KMS-11 (cell line): ENCODE measurements around the gene UBE2E2.

Experiments
- H2AFZ ChIP-seq: fragments of 200-600 bp; sonication (generic); 2 replicates; pipeline ENCODE4 v1.6.1; 2016; ENCODE audit warnings: antibody characterized with exemption, mixed run types, low read depth
- H3K27ac ChIP-seq: fragments of 200-600 bp; sonication (generic); 2 replicates; pipeline ENCODE4 v1.6.1; 2016; ENCODE audit warnings: mild to moderate bottlenecking, mixed run types
- H3K27me3 ChIP-seq: fragments of 200-600 bp; sonication (generic); 2 replicates; pipeline ENCODE4 v1.6.1; 2017; ENCODE audit warnings: mild to moderate bottlenecking, low read depth, mixed run types, moderate library complexity; ENCODE audit not compliant: insufficient read depth
- H3K36me3 ChIP-seq: fragments of 200-600 bp; sonication (generic); 2 replicates; pipeline ENCODE4 v1.6.1; 2017; ENCODE audit warnings: mild to moderate bottlenecking, mixed run types; ENCODE audit not compliant: insufficient read depth
- H3K4me1 ChIP-seq: fragments of 200-600 bp; sonication (generic); 2 replicates; pipeline ENCODE4 v1.6.1; 2016; ENCODE audit warnings: mild to moderate bottlenecking, low read depth, mixed run types; ENCODE audit not compliant: poor library complexity, severe bottlenecking
- H3K4me2 ChIP-seq: fragments of 200-600 bp; sonication (generic); 2 replicates; pipeline ENCODE4 v1.7.0; 2016; ENCODE audit warnings: mild to moderate bottlenecking, mixed run types
- H3K4me3 ChIP-seq: fragments of 200-600 bp; sonication (generic); IDR thresholded peaks from 2 replicates; pipeline ENCODE4 v1.6.1; 2017; ENCODE audit warnings: low read depth, low read length, mixed read lengths; ENCODE audit not compliant: insufficient read depth
- H3K79me2 ChIP-seq: fragments of 200-600 bp; sonication (generic); 2 replicates; pipeline ENCODE4 v1.6.1; 2016; ENCODE audit warnings: low read depth, mixed run types; ENCODE audit not compliant: insufficient read depth
- H3K9ac ChIP-seq: fragments of 200-600 bp; sonication (generic); 2 replicates; pipeline ENCODE4 v1.6.1; 2016; ENCODE audit warnings: mild to moderate bottlenecking, mixed run types
- H4K20me1 ChIP-seq: fragments of 200-600 bp; sonication (generic); 2 replicates; pipeline ENCODE4 v1.6.1; 2016; ENCODE audit warnings: mild to moderate bottlenecking, mixed run types; ENCODE audit not compliant: insufficient read depth
- TF ChIP-seq, protein P1 (sequence below): fragments of 200-600 bp; sonication (generic); conservative IDR thresholded peaks from 2 replicates; pipeline ENCODE4 v1.6.1; 2017; ENCODE audit warnings: low read depth, mild to moderate bottlenecking, antibody characterized with exemption, low read length, moderate library complexity, mixed read lengths

UBE2E2 gene

GRCh38 chr3:23592961-23593931 lies 390.1 kb downstream of the UBE2E2 start:
- no peaks in the 10 kb centered on the region for H4K20me1 ChIP-seq
- H3K27me3 ChIP-seq = no peaks in the 10 kb centered on the region
- H3K4me2 ChIP-seq = no peak overlapping the region
- no peaks in the 10 kb centered on the region for H3K4me1 ChIP-seq
- TF ChIP-seq, protein P1, sequence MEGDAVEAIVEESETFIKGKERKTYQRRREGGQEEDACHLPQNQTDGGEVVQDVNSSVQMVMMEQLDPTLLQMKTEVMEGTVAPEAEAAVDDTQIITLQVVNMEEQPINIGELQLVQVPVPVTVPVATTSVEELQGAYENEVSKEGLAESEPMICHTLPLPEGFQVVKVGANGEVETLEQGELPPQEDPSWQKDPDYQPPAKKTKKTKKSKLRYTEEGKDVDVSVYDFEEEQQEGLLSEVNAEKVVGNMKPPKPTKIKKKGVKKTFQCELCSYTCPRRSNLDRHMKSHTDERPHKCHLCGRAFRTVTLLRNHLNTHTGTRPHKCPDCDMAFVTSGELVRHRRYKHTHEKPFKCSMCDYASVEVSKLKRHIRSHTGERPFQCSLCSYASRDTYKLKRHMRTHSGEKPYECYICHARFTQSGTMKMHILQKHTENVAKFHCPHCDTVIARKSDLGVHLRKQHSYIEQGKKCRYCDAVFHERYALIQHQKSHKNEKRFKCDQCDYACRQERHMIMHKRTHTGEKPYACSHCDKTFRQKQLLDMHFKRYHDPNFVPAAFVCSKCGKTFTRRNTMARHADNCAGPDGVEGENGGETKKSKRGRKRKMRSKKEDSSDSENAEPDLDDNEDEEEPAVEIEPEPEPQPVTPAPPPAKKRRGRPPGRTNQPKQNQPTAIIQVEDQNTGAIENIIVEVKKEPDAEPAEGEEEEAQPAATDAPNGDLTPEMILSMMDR = no peak
- H3K27ac ChIP-seq = no peak overlapping the region
- no peak overlapping the region for H2AFZ ChIP-seq
- no peak overlapping the region for H3K9ac ChIP-seq
- H3K4me3 ChIP-seq = no peak overlapping the region
- H3K36me3 ChIP-seq = no peaks in the 10 kb centered on the region
- no peaks in the 10 kb centered on the region for H3K79me2 ChIP-seq

DNA sequence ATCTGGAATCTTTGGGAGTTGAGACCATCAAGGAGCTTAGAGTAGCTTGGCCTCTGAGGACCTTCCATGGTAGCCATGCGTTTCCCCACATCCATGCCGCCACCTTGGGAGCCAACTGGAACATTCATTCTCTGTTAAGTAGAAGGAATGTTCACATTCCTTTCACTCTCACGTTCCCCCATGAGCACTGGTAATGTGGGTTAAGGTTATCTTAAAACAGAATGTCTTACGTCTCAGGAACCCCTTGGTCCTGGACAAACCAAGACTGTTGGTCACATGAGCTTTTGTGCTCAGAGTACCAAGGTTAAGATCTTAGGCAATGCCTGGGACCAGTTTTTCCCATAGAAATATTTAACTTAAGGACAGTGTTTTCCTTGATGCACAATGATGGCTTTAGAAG lies 390.9 kb downstream of the UBE2E2 start:
- Histone ChIP-seq H3K27ac (no peak overlapping the region), H3K27me3 (no peaks in the 10 kb centered on the region), H3K9ac (no peak overlapping the region), H3K36me3 (no peaks in the 10 kb centered on the region), H4K20me1 (no peaks in the 10 kb centered on the region), H2AFZ (no peak overlapping the region), H3K4me2 (no peak overlapping the region), H3K4me3 (no peak overlapping the region), H3K4me1 (no peaks in the 10 kb centered on the region), H3K79me2 (no peaks in the 10 kb centered on the region)
- TF ChIP-seq, protein P1 = no peak

GRCh38 chr3:23594894-23595670 lies 392.0 kb downstream of the UBE2E2 start:
- Histone ChIP-seq H3K9ac (no peak overlapping the region), H4K20me1 (no peaks in the 10 kb centered on the region), H3K4me3 (no peak overlapping the region), H3K4me2 (no peak overlapping the region), H3K27ac (no peak overlapping the region), H3K36me3 (no peaks in the 10 kb centered on the region), H3K79me2 (no peaks in the 10 kb centered on the region), H3K4me1 (no peaks in the 10 kb centered on the region), H3K27me3 (no peaks in the 10 kb centered on the region), H2AFZ (no peak overlapping the region)
- TF ChIP-seq, protein P1 = no peak

DNA sequence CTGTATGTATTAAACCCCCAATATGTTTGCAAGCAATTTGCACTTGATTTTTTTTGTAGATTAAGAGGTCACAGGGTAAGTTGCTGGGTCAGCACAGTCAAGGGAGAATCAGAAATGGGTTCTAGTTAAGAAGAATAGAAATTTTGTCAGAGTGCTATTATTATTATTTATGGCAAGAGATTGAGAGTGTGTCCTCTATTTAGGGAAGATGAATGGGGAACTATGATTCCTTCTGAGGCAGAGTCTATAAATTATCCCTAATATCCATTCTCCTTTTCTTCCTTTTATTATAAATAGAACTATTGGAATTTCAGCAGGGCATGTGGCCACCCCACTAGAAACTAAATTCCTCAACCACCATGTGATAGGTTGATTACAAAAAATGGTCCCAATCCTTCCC lies 392.7 kb downstream of the UBE2E2 start:
- Histone ChIP-seq H3K4me2 (no peak overlapping the region), H3K9ac (no peak overlapping the region), H2AFZ (no peak overlapping the region), H3K27me3 (no peaks in the 10 kb centered on the region), H3K79me2 (no peaks in the 10 kb centered on the region), H3K36me3 (no peaks in the 10 kb centered on the region), H3K4me3 (no peak overlapping the region), H3K4me1 (no peaks in the 10 kb centered on the region), H3K27ac (no peak overlapping the region), H4K20me1 (no peaks in the 10 kb centered on the region)
- TF ChIP-seq, protein P1 = no peak
